Cardiac fibroblast (primary cell): ENCODE measurements around the gene TMEM114.

Experiments
- DNase-seq, 2 donors: peaks; one replicate each; pipeline versions ENCODE4 v3.0.0 to v3.0.0-alpha.2; 2010; ENCODE audit warnings: low read depth in 2 of 2
- H3K4me3 ChIP-seq, 2 donors: replicated peaks in 1 of 2; 1 replicate in 1 of 2; 2 replicates in 1 of 2; pipeline ENCODE4 v1.5.1; 2011; ENCODE audit warnings: low read depth in 2 of 2, low read length in 2 of 2, mild to moderate bottlenecking in 2 of 2, moderate library complexity in 1 of 2
- CTCF ChIP-seq: IDR thresholded peaks from one replicate; pipeline ENCODE4 v1.5.1; 2011; ENCODE audit warnings: low read depth, mild to moderate bottlenecking, low read length, inconsistent platforms

TMEM114 gene

GRCh38 chr16:8549843-8550412 lies 40.4 kb downstream of the TMEM114 start:
- no peak for DNase-seq
- no peak for TF ChIP-seq CTCF
- H3K4me3 ChIP-seq: no peak overlapping the region

GRCh38 chr16:8548166-8548565 lies 42.1 kb downstream of the TMEM114 start:
- DNase-seq: no peak
- TF ChIP-seq CTCF: no peak

GRCh38 chr16:8547762-8548161 lies 42.5 kb downstream of the TMEM114 start:
- no peak for TF ChIP-seq CTCF
- H3K4me3 ChIP-seq: no peak overlapping the region

More at GRCh38 chr16:8548166-8548565, 42.1 kb downstream of the TMEM114 start:
- H3K4me3 ChIP-seq: no peak overlapping the region

GRCh38 chr16:8544406-8544805 lies 45.9 kb downstream of the TMEM114 start:
- no peak for TF ChIP-seq CTCF
- DNase-seq: no peak
- no peak overlapping the region for H3K4me3 ChIP-seq

More at GRCh38 chr16:8547762-8548161, 42.5 kb downstream of the TMEM114 start:
- DNase-seq: no peak

- H3K4me3 ChIP-seq: no peak overlapping the region
- TF ChIP-seq CTCF: no peak
- DNase-seq: no peak
These were observed 47.1 kb downstream of the TMEM114 start for GRCh38 chr16:8543258-8543657.

- DNase-seq: no peak
- no peak overlapping the region for H3K4me3 ChIP-seq
- no peak for TF ChIP-seq CTCF
These were observed 47.9 kb downstream of the TMEM114 start for GRCh38 chr16:8542393-8542792.

GRCh38 chr16:8541868-8542267 lies 48.4 kb downstream of the TMEM114 start:
- DNase-seq: no peak
- H3K4me3 ChIP-seq: no peak overlapping the region
- TF ChIP-seq CTCF: no peak
